Fibroblast of pulmonary artery (primary cell): Measurements from ENCODE around the gene LATS2.
"Not testable (repeated sequence)": the region's sequence is repeated elsewhere in the genome, so short reads cannot be mapped to it uniquely, and the experiment has no call there.

ENCODE experiments used
- DNase-seq: peaks from one replicate; pipeline ENCODE4 v3.0.0-alpha.2; 2010; ENCODE audit warnings: low read depth
- H3K4me3 ChIP-seq: replicated peaks from 2 replicates; pipeline ENCODE4 v1.5.1; 2011; ENCODE audit warnings: low read depth, mild to moderate bottlenecking, control low read depth, low read length, moderate library complexity
- CTCF ChIP-seq: IDR thresholded peaks from 2 replicates; pipeline ENCODE4 v1.5.1; 2011; ENCODE audit warnings: mild to moderate bottlenecking, control low read depth, low read length, inconsistent platforms; ENCODE audit errors: missing control alignments

The LATS2 gene

DNA sequence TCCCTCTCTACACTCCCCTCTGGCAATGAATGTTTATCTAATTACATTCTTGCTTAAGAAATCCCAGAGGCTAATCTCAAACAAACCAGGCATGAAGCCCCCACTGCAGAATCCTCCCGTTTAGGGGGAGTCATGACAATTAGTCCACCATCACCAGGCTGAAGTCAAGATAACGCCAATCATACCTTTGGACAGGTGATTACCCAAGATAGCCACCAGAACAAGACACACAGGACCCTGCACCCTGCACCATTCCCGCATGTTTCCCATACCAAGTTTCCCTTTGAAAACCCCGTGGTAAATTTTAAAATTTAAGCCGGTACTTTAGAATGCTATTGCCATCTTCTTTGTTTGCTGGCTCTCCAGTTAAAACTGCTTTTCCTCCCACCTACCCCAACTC lies 94.0 kb downstream of the LATS2 start:
- DNase-seq = no peak
- no peak for TF ChIP-seq CTCF
- H3K4me3 ChIP-seq = no peak overlapping the region

DNA sequence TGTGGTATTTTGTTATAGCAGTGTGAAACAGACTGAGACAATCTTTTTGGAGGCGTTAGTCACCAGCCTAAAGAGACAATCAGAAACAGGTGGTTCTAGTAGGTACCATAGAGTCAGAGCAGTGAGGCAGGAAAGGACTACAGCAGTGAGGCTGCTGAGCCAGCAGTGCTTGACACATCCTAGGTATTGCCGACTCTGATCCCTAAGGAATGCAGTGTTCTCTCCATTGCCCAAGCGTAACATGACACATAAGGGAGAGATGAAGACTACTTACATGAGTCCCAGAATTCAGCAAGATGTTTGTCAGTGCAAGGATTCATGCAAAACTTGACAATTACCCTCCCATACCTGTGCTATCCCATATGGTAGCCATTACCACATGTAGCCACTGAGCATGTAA lies 96.5 kb downstream of the LATS2 start:
- TF ChIP-seq CTCF = no peak
- no peak for DNase-seq
- H3K4me3 ChIP-seq = no peak overlapping the region

GRCh38 chr13:20961663-20962062 lies 99.7 kb downstream of the LATS2 start:
- not testable (repeated sequence) for H3K4me3 ChIP-seq, DNase-seq

- no peak for TF ChIP-seq CTCF
- peak overlapping the region; percentile 27 for H3K4me3 ChIP-seq
- no peak for DNase-seq
Measured at GRCh38 chr13:20960663-20961309, 100.6 kb downstream of the LATS2 start.

DNA sequence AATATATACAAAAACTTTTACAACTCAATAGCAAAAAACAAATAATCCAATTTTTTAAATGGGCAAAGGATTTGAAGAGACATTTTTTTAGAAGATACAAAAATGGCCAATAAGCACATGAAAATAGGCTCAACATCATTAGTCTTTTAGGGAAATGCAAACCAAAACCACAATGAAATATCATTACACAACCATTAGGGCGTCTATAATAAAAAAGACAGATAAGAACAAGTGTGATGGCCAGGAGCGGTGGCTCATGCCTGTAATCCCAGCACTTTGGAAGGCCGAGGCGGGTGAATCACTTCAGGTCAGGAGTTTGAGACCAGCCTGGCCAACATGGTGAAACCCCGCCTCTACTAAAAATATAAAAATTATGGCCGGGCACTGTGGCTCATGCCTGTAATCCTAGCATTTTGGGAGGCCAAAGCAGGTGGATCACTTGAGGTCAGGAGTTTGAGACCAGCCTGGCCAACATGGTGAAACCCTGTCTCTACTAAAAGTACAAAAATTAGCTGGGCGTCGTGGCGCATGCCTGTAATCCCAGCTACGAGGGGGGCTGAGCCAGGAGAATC lies 104.3 kb downstream of the LATS2 start:
- DNase-seq, H3K4me3 ChIP-seq: not testable (repeated sequence)

DNA sequence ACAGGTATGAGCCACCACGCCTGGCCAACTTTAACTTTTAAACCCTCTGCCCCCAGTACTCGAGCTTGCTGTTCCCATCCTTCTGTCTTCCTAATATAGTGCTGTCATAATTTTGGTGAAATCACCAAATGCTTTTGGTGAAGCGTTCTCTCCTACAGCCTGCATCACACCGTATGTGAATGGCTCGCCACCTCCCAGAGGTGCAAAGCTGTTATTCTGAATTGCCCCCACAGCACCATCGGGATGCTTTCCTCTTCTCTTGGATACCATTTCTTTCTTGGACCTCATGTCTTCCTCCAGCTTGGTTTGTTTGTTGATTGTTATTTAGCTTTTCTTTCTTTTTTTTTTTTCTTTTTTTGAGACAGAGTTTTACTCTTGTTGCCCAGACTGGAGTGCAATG lies 105.9 kb downstream of the LATS2 start:
- no peak overlapping the region for H3K4me3 ChIP-seq
- DNase-seq = no peak
- TF ChIP-seq CTCF = no peak

DNA sequence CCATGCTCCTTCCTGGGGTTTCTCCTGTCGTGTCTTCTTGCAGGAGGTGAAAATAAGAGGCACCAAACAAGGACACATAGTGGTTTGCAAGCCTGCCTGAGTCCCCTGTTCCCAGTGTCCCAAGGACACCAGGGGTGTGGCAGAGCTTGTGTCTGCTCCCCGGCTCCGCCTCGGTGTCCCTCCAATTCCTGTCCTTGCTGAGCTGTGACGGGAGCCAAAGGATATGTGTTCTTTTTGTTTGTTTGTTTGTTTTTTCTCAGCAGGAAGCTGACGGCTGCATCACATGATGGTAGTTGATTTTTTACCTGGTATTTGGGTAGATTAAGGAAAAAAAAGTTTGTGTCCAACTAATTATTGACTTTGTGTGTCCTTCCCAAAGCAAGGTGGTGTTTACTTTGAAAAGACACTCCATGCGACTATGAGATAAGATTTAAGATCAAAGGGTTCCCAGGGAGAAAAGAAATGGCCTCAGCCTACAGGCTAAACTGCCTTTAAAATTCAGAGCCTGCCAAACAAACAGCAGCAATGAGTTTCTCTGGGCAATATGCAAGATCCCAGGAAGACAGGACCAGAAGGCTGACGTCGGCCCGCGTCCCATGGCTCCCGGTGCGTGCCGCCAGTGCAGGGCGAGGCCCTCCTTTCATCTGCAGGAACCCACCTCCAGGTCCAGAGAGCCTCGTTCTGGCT lies 108.0 kb downstream of the LATS2 start:
- no peak overlapping the region for H3K4me3 ChIP-seq
- TF ChIP-seq CTCF = no peak

GRCh38 chr13:20952838-20953237 lies 108.5 kb downstream of the LATS2 start:
- no peak for TF ChIP-seq CTCF
- no peak for DNase-seq
- H3K4me3 ChIP-seq = no peak overlapping the region

More for the DNA sequence above, 108.0 kb downstream of the LATS2 start:
- no peak for DNase-seq

DNA sequence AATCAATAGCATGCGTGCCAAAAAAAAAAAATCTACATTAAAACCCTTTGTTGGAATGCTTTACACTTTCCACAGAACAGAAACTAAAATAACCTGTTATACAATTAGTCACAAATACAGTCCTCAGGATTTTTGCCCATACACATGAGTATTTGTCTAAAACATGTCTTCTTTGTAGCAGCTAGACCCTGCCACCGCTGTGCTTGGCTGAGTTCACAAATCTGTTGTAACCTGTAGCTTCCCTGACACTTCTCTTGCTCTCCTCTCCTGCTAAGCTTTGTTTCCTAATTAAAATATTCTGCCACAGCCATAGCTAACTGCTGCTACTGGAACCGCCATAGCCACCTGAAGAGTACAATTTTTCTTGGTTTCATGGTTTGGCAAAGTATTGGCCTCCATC lies 113.4 kb downstream of the LATS2 start:
- DNase-seq, H3K4me3 ChIP-seq: not testable (repeated sequence)
